ENCODE data around the gene AP1S3. TPM values are rescaled to one million over a fixed set of nuclear protein-coding genes. Genes with fewer than 3 reads are reported as not detected.

The AP1S3 gene
- total RNA-seq, 1 donor from 2014 or later: 0.47 TPM

DNA sequence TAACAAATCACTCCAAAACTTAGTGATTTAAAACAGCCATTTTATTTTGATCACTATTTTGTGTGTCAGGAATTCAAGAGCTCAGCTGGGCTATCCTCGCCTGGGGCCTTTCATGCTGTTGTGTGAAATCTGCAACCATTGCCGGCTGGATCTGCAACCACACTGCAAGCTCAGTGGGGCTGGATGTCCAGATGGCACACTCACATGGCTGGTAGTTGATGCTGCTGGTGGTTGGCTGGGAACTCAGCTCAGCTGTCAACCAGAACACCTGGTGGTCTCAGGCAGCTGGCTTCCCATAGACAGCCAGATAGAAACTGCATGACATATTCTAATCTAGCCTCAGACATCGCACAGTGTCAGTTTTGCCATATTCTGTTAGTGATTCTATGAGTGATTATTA is 30.6 kb upstream of the AP1S3 start:
- Histone ChIP-seq H3K36me3 (peaks cover 15% of the 10 kb centered on the region), H3K4me1 (no peaks in the 10 kb centered on the region), H3K27ac (replicated peaks) (no peak overlapping the region)

DNA sequence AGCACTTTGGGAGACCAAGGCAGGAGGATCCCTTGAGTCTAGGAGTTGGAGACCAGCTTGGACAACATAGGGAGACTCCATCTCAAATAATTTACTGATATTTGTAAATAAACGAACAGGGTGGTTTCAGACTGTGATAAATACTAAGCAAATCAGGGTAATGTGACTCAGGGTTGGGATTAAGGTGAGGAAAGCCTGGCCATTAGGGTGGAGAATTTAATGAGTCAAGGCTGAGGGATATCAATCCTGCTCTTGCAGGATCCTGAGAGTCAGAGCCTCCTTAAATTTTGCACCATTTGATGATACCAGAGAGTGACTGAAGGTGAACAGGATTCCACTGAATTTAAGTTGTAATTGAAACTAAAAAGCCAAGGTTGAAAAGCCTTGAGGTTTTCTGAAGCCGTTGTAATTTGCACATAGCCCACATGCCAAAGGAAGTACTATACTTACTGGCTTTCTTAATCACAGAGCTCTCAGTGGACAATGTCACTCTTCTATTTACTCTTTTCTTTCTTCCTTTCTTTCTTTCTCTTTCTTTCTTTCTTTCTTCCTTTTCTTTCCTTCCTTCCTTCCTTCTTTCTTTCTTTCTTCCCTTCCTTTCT is 28.6 kb upstream of the AP1S3 start:
- DNase-seq: no peak
- Histone ChIP-seq H3K4me1 (no peaks in the 10 kb centered on the region), H3K4me3 (no peak overlapping the region), H3K27ac (replicated peaks) (no peak overlapping the region), H3K36me3 (peaks cover 10% of the 10 kb centered on the region), H3K9me3 (replicated peaks) (no peaks in the 10 kb centered on the region), H3K27me3 (ENCODE audit: low read depth) (no peaks in the 10 kb centered on the region)
- TF ChIP-seq, protein P1, sequence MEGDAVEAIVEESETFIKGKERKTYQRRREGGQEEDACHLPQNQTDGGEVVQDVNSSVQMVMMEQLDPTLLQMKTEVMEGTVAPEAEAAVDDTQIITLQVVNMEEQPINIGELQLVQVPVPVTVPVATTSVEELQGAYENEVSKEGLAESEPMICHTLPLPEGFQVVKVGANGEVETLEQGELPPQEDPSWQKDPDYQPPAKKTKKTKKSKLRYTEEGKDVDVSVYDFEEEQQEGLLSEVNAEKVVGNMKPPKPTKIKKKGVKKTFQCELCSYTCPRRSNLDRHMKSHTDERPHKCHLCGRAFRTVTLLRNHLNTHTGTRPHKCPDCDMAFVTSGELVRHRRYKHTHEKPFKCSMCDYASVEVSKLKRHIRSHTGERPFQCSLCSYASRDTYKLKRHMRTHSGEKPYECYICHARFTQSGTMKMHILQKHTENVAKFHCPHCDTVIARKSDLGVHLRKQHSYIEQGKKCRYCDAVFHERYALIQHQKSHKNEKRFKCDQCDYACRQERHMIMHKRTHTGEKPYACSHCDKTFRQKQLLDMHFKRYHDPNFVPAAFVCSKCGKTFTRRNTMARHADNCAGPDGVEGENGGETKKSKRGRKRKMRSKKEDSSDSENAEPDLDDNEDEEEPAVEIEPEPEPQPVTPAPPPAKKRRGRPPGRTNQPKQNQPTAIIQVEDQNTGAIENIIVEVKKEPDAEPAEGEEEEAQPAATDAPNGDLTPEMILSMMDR (IDR thresholded peaks at IDR 0.05; ENCODE audit: borderline replicate concordance): no peak
- intact Hi-C loops (cut with micrococcal nuclease): no loop called here

More for the DNA sequence above, 30.6 kb upstream of the AP1S3 start:
- Histone ChIP-seq H3K27me3 (ENCODE audit: low read depth) (no peaks in the 10 kb centered on the region), H3K9me3 (replicated peaks) (no peaks in the 10 kb centered on the region), H3K4me3 (no peak overlapping the region)
- no peak for DNase-seq
- intact Hi-C loops (cut with micrococcal nuclease): no loop called here
- TF ChIP-seq, protein P1 (IDR thresholded peaks at IDR 0.05; ENCODE audit: borderline replicate concordance): no peak

DNA sequence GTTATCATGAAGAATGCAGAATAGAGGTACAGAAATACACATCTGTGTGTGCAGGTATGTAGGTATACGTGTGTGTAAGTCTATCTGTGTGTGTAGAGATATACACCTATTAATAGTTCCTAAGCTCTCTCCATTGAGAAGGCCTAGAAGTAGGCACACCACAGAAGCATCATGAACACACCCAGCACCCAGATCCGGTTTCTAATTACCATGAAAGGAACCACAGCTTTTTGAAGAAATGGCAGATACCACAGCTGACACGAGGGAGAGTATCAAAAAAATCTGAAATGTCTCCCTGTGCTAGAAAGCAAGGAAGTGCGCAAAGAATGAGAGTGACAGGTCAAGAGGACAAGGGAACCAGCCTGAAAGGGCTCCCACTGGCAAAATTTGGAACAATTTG is 27.7 kb upstream of the AP1S3 start:
- no peak for DNase-seq
- Histone ChIP-seq H3K4me3 (no peak overlapping the region), H3K27ac (replicated peaks) (no peak overlapping the region), H3K36me3 (peaks cover 3% of the 10 kb centered on the region), H3K9me3 (replicated peaks) (no peaks in the 10 kb centered on the region), H3K27me3 (ENCODE audit: low read depth) (no peaks in the 10 kb centered on the region), H3K4me1 (no peaks in the 10 kb centered on the region)
- TF ChIP-seq, protein P1 (IDR thresholded peaks at IDR 0.05; ENCODE audit: borderline replicate concordance): no peak
- intact Hi-C loops (cut with micrococcal nuclease): no loop called here

DNA sequence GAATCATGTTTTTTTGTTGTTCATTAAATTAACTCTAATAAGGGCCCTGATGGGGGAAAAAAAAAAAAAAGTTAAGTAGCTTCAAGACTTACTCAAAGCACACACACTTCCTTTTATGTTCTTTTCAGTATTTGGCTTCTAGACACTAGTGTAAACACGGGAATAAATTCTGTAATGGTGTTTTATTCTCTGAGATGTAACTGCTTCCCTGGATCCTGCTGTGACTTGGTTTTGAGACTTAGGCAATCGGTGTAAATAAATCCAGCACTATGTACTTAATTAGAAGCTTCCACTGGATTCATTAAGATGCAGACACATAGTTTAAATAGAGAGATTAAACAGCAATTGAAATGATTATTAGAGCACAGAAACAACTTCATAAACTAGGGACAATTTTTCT is 26.1 kb upstream of the AP1S3 start:
- no peaks in the 10 kb centered on the region for H3K27me3 ChIP-seq (ENCODE audit: low read depth)
- H3K4me1 ChIP-seq: no peaks in the 10 kb centered on the region
- no peak overlapping the region for H3K27ac ChIP-seq (replicated peaks)
- TF ChIP-seq, protein P1 (IDR thresholded peaks at IDR 0.05; ENCODE audit: borderline replicate concordance): no peak
- no peak for DNase-seq
- H3K4me3 ChIP-seq: no peak overlapping the region
- H3K9me3 ChIP-seq (replicated peaks): no peaks in the 10 kb centered on the region
- H3K36me3 ChIP-seq: no peaks in the 10 kb centered on the region
- intact Hi-C loops (cut with micrococcal nuclease): no loop called here

DNA sequence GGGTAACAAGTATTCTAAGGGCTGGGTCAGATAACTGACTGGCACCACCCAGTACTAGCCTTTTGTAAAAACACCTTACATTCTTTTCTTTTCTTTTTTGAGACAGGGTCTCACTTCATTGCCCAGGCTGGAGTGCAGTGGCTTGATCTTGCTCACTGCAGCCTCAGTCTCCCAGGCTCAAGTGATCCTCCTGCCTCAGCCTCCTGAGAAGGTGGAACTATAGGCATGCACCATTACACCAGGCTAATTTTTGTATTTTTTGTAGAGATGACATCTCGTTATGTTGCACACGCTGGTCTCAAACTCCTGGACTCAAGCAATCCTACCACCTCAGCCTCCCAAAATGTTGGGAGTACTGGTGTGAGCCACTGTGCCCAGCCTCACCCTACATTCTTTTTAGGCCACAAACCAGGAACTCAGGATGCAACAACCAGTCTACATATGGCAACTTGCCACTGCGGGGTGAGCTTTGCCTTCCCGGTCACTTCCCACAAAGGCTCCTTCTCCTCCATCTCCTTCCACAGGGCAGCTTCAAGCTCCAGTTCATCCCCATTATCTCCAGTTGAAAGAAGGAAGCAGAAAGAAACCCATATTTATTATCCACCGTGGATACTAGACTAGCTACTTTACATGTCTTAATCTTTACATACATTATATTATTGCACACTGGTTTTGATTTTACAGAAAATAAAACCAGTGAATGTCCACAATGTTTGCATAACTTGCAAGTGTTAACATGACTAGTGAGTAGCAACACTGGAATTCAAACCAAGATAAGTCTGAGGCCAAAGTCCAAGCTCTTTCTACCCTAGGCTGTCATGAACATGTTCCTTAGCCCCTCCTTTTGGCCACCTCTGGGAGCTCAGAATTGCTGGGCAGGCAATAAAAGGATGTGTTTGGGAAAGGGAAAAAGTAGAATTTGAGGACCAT is 23.7 kb upstream of the AP1S3 start:
- Histone ChIP-seq H3K27ac (replicated peaks) (no peak overlapping the region), H3K9me3 (replicated peaks) (no peaks in the 10 kb centered on the region), H3K27me3 (ENCODE audit: low read depth) (no peaks in the 10 kb centered on the region), H3K4me3 (no peak overlapping the region), H3K36me3 (no peaks in the 10 kb centered on the region), H3K4me1 (no peaks in the 10 kb centered on the region)
- TF ChIP-seq, protein P1 (IDR thresholded peaks at IDR 0.05; ENCODE audit: borderline replicate concordance): no peak
- no peak for DNase-seq
- intact Hi-C loops (cut with micrococcal nuclease): no loop called here

Measured in left ventricle myocardium inferior (tissue), 1 donor.